Prostate gland (tissue), 2 donors: Measurements from ENCODE around the gene CHMP3. TPM values are rescaled to one million over a fixed set of nuclear protein-coding genes. Genes with fewer than 3 reads are reported as not detected.

ENCODE experiments used
- DNase-seq: peaks from one replicate; pipeline ENCODE4 v3.0.0-alpha.2; 2019; ENCODE audit warnings: low spot score
- H3K27ac ChIP-seq, 2 donors: fragments of 200-600 bp; sonication (generic); 2 replicates each; pipeline ENCODE4 v1.5.1; 2017 to 2019
- H3K27me3 ChIP-seq: fragments of 200-600 bp; sonication (generic); replicated peaks from 2 replicates; pipeline ENCODE4 v1.5.1; 2019; ENCODE audit not compliant: insufficient read depth
- H3K36me3 ChIP-seq, 2 donors: fragments of 200-600 bp; sonication (generic); 1 replicate in 1 of 2; 2 replicates in 1 of 2; pipeline versions ENCODE4 v1.5.1 to v1.8.1; 2017 to 2019
- H3K4me1 ChIP-seq: fragments of 200-600 bp; sonication (generic); replicated peaks from 2 replicates; pipeline ENCODE4 v1.5.1; 2019
- H3K4me3 ChIP-seq, 2 donors: fragments of 200-600 bp; sonication (generic); 2 replicates each; pipeline ENCODE4 v1.5.1; 2017 to 2019
- H3K9me3 ChIP-seq: fragments of 200-600 bp; sonication (generic); 2 replicates; pipeline ENCODE4 v1.5.1; 2017
- CTCF ChIP-seq, 4 experiments: fragments of 200-600 bp in 2 of 4; fragments of 450-650 bp in 2 of 4; sonication (generic) in 2 of 4; IDR thresholded peaks; 1 replicate in 3 of 4; 2 replicates in 1 of 4; pipeline ENCODE4 v1.5.1; 2016 to 2019; ENCODE audit warnings: antibody characterized with exemption in 4 of 4, mild to moderate bottlenecking in 2 of 4, moderate library complexity in 2 of 4
- POLR2A ChIP-seq: fragments of 450-650 bp; IDR thresholded peaks from one replicate; pipeline ENCODE4 v1.6.1; 2016; ENCODE audit warnings: antibody characterized with exemption, mild to moderate bottlenecking
- POLR2AphosphoS5 ChIP-seq: sonication (generic); formaldehyde crosslinking; IDR thresholded peaks from one replicate; pipeline ENCODE4 v1.6.1; 2017; ENCODE audit warnings: antibody characterized with exemption
- WGBS: methylation state at CpG from one replicate; pipeline ENCODE4 v1.1.5; 2018; 5-methylcytosine and 5-hydroxymethylcytosine counted together
- intact Hi-C: fragments of 100-400 bp; cut with DNase I; formaldehyde crosslinking; loops from one replicate; pipeline ENCODE4 v1.14.2; 2022
- total RNA-seq, 2 donors: library from RNA; depleted of rRNA; stranded (reverse); fragments of >200 nt; gene quantifications; one replicate each; pipeline ENCODE4 v1.1.0, GENCODE V29; 2016

The CHMP3 gene
- total RNA-seq, 2 donors from 2014 or later = 109 to 126 TPM

- Histone ChIP-seq H3K27me3 (no peaks in the 10 kb centered on the region), H3K36me3 (no peaks in the 10 kb centered on the region), H3K4me3 (no peak overlapping the region), H3K27ac (no peak overlapping the region), H3K4me1 (no peaks in the 10 kb centered on the region), H3K9me3 (no peaks in the 10 kb centered on the region)
- intact Hi-C loops = no loop called here
- TF ChIP-seq POLR2AphosphoS5 (no peak), POLR2A (no peak), CTCF (IDR thresholded peaks at IDR 0.05) (no peak)
- no peak for DNase-seq
Measured at GRCh38 chr2:86580560-86580959, 17.3 kb upstream of the CHMP3 start.

- Histone ChIP-seq H3K4me3 (no peak overlapping the region), H3K9me3 (no peaks in the 10 kb centered on the region), H3K36me3 (no peaks in the 10 kb centered on the region), H3K27me3 (no peaks in the 10 kb centered on the region), H3K4me1 (no peaks in the 10 kb centered on the region), H3K27ac (no peak overlapping the region)
- TF ChIP-seq POLR2AphosphoS5 (no peak), CTCF (IDR thresholded peaks at IDR 0.05) (no peak), POLR2A (no peak)
- 91% methylated on average over 2 of the region's 2 CpGs for WGBS
- intact Hi-C loops = no loop called here
- no peak for DNase-seq
Measured at GRCh38 chr2:86577817-86578456, 14.7 kb upstream of the CHMP3 start.

GRCh38 chr2:86570059-86570458 is 6.8 kb upstream of the CHMP3 start:
- intact Hi-C loops = no loop called here

GRCh38 chr2:86566821-86567190 is 3.6 kb upstream of the CHMP3 start:
- no peak overlapping the region for H3K27ac ChIP-seq
- TF ChIP-seq POLR2AphosphoS5 = no peak
- TF ChIP-seq POLR2A = no peak
- TF ChIP-seq CTCF (IDR thresholded peaks at IDR 0.05) = no peak
- no peaks in the 10 kb centered on the region for H3K27me3 ChIP-seq
- H3K9me3 ChIP-seq = no peaks in the 10 kb centered on the region
- H3K4me3 ChIP-seq = no peak overlapping the region
- intact Hi-C loops = no loop called here
- DNase-seq = no peak
- no peaks in the 10 kb centered on the region for H3K36me3 ChIP-seq
- H3K4me1 ChIP-seq = no peaks in the 10 kb centered on the region

More at GRCh38 chr2:86570059-86570458, 6.8 kb upstream of the CHMP3 start:
- H3K4me1 ChIP-seq = no peaks in the 10 kb centered on the region
- TF ChIP-seq CTCF (IDR thresholded peaks at IDR 0.05) (no peak), POLR2A (no peak), POLR2AphosphoS5 (no peak)
- 67% methylated on average over 3 of the region's 3 CpGs for WGBS
- H3K27me3 ChIP-seq = no peaks in the 10 kb centered on the region
- no peaks in the 10 kb centered on the region for H3K36me3 ChIP-seq
- no peak overlapping the region for H3K27ac ChIP-seq
- no peaks in the 10 kb centered on the region for H3K9me3 ChIP-seq
- DNase-seq = no peak
- H3K4me3 ChIP-seq = no peak overlapping the region

GRCh38 chr2:86566158-86566820 is 3.0 kb upstream of the CHMP3 start:
- no peaks in the 10 kb centered on the region for H3K27me3 ChIP-seq
- TF ChIP-seq POLR2AphosphoS5 = no peak
- no peak for TF ChIP-seq CTCF (IDR thresholded peaks at IDR 0.05)
- TF ChIP-seq POLR2A = no peak
- intact Hi-C loops = no loop called here
- H3K4me3 ChIP-seq = no peak overlapping the region
- no peak overlapping the region for H3K27ac ChIP-seq
- no peaks in the 10 kb centered on the region for H3K9me3 ChIP-seq
- 39% methylated on average over 6 of the region's 6 CpGs for WGBS
- no peaks in the 10 kb centered on the region for H3K4me1 ChIP-seq
- no peaks in the 10 kb centered on the region for H3K36me3 ChIP-seq
- no peak for DNase-seq
